ENCODE data around the gene NRN1L.
A peak's percentile ranks its signal among the peaks of the same experiment; 100 is the strongest.

Gene NRN1L

GRCh38 chr16:67922221-67922620, 37.5 kb downstream of the NRN1L start:
- DNase-seq = no peak

GRCh38 chr16:67922740-67923139, 38.1 kb downstream of the NRN1L start:
- DNase-seq = no peak

- no peak for DNase-seq
These were observed 38.9 kb downstream of the NRN1L start for GRCh38 chr16:67923414-67924116.

- no peak for DNase-seq
These were observed 39.6 kb downstream of the NRN1L start for GRCh38 chr16:67924140-67924906.

GRCh38 chr16:67926181-67926750, 41.6 kb downstream of the NRN1L start:
- no peak for DNase-seq

- no peak for DNase-seq
These were observed 42.7 kb downstream of the NRN1L start for GRCh38 chr16:67927131-67927941.

GRCh38 chr16:67928147-67928546, 43.5 kb downstream of the NRN1L start:
- DNase-seq = no peak

GRCh38 chr16:67928561-67929364, 44.1 kb downstream of the NRN1L start:
- DNase-seq = no peak

- DNase-seq = no peak
These were observed 45.5 kb downstream of the NRN1L start for GRCh38 chr16:67930191-67930590.

GRCh38 chr16:67930678-67931211, 46.1 kb downstream of the NRN1L start:
- no peak for DNase-seq

GRCh38 chr16:67931712-67932461, 47.2 kb downstream of the NRN1L start, which contains the start of gene CTRL:
CTRL (minus strand) TSS chr16:67931862; CDS start chr16:67931852, 10 bp downstream.
- DNase-seq = no peak

- DNase-seq = no peak
These were observed 47.8 kb downstream of the NRN1L start for GRCh38 chr16:67932462-67932840.

- no peak for DNase-seq
These were observed 49.1 kb downstream of the NRN1L start for GRCh38 chr16:67933805-67934204.

- DNase-seq = no peak
These were observed 49.8 kb downstream of the NRN1L start for GRCh38 chr16:67934306-67935100.

- DNase-seq = no peak
These were observed 50.4 kb downstream of the NRN1L start for GRCh38 chr16:67935101-67935401.

- DNase-seq = peak; percentile 65
These were observed 50.9 kb downstream of the NRN1L start for GRCh38 chr16:67935402-67936123.
